HG03039 (cell line): ENCODE results near the gene XCL1.
"Not testable (repeated sequence)": the region's sequence is repeated elsewhere in the genome, so short reads cannot be mapped to it uniquely, and the experiment has no call there.

ENCODE experiments used
- ATAC-seq: cut with Tn5 transposase; IDR thresholded peaks from one replicate; pipeline ENCODE4 v1.9.1; 2021; ENCODE audit warnings: mild to moderate bottlenecking, moderate library complexity; ENCODE audit not compliant: unreplicated experiment

XCL1 gene

GRCh38 chr1:168567007-168567406 is 9.4 kb upstream of the XCL1 start:
- no peak for ATAC-seq

- no peak for ATAC-seq
These were observed 8.8 kb upstream of the XCL1 start for GRCh38 chr1:168567568-168567967.

GRCh38 chr1:168568346-168568745 is 8.1 kb upstream of the XCL1 start:
- ATAC-seq = no peak

- no peak for ATAC-seq
These were observed 5.8 kb upstream of the XCL1 start for GRCh38 chr1:168570652-168571051.

GRCh38 chr1:168572633-168573032 is 3.8 kb upstream of the XCL1 start:
- no peak for ATAC-seq

GRCh38 chr1:168574234-168574633 is 2.2 kb upstream of the XCL1 start:
- not testable (repeated sequence) for ATAC-seq

- not testable (repeated sequence) for ATAC-seq
These were observed 2.3 kb downstream of the XCL1 start for GRCh38 chr1:168578531-168579185.

GRCh38 chr1:168580290-168580689 is 3.9 kb downstream of the XCL1 start:
- not testable (repeated sequence) for ATAC-seq

GRCh38 chr1:168580991-168581390 is 4.6 kb downstream of the XCL1 start:
- not testable (repeated sequence) for ATAC-seq

GRCh38 chr1:168581817-168582572 is 5.6 kb downstream of the XCL1 start:
- no peak for ATAC-seq

- ATAC-seq = no peak
These were observed 6.4 kb downstream of the XCL1 start for GRCh38 chr1:168582688-168583336.

GRCh38 chr1:168583571-168583970 is 7.2 kb downstream of the XCL1 start:
- no peak for ATAC-seq

- no peak for ATAC-seq
These were observed 8.8 kb downstream of the XCL1 start for GRCh38 chr1:168585191-168585590.

GRCh38 chr1:168585937-168586336 is 9.5 kb downstream of the XCL1 start:
- no peak for ATAC-seq

GRCh38 chr1:168589167-168589566 is 12.8 kb downstream of the XCL1 start:
- no peak for ATAC-seq

- no peak for ATAC-seq
These were observed 14.7 kb downstream of the XCL1 start for GRCh38 chr1:168591066-168591465.

GRCh38 chr1:168591641-168592250 is 15.3 kb downstream of the XCL1 start:
- ATAC-seq = no peak

GRCh38 chr1:168595403-168595802 is 19.0 kb downstream of the XCL1 start:
- ATAC-seq = not testable (repeated sequence)

GRCh38 chr1:168598125-168598524 is 21.7 kb downstream of the XCL1 start:
- no peak for ATAC-seq

GRCh38 chr1:168598892-168599291 is 22.5 kb downstream of the XCL1 start:
- no peak for ATAC-seq

- no peak for ATAC-seq
These were observed 23.2 kb downstream of the XCL1 start for GRCh38 chr1:168599641-168600040.

- ATAC-seq = no peak
These were observed 24.6 kb downstream of the XCL1 start for GRCh38 chr1:168601051-168601450.
